WERI-Rb-1 (cell line): ENCODE data around the gene RPS6KA6.

Source experiments
- DNase-seq: peaks from one replicate; pipeline ENCODE4 v3.0.0-alpha.2; 2020
- H3K27ac ChIP-seq: fragments of 250-450 bp; sonication (Bioruptor Pico); 2 replicates; pipeline ENCODE4 v1.5.1; 2020; ENCODE audit warnings: mild to moderate bottlenecking, moderate library complexity
- H3K27me3 ChIP-seq: fragments of 250-450 bp; sonication (Bioruptor Pico); 2 replicates; pipeline ENCODE4 v1.5.1; 2021; ENCODE audit warnings: mild to moderate bottlenecking, low read depth, moderate library complexity; ENCODE audit not compliant: insufficient read depth, severe bottlenecking
- H3K36me3 ChIP-seq: fragments of 250-450 bp; sonication (Bioruptor Pico); 2 replicates; pipeline ENCODE4 v1.5.1; 2020; ENCODE audit warnings: mild to moderate bottlenecking, moderate library complexity
- H3K4me3 ChIP-seq: 2 replicates; pipeline ENCODE4 v1.5.1; 2011; ENCODE audit warnings: low read depth, mild to moderate bottlenecking, control low read depth, low read length
- H3K9me3 ChIP-seq: fragments of 250-450 bp; sonication (Bioruptor Pico); 2 replicates; pipeline ENCODE4 v1.5.1; 2021; ENCODE audit warnings: mild to moderate bottlenecking, moderate library complexity; ENCODE audit not compliant: severe bottlenecking
- CTCF ChIP-seq: IDR thresholded peaks from 2 replicates; pipeline ENCODE4 v1.5.1; 2011; ENCODE audit warnings: low read depth, mild to moderate bottlenecking, control low read depth, inconsistent platforms, low read length

The RPS6KA6 gene

GRCh38 chrX:84162401-84162800 is 25.6 kb downstream of the RPS6KA6 start:
- Histone ChIP-seq H3K27me3 (peaks cover 3% of the 10 kb centered on the region), H3K27ac (no peak overlapping the region), H3K4me3 (no peak overlapping the region), H3K36me3 (no peaks in the 10 kb centered on the region), H3K9me3 (no peaks in the 10 kb centered on the region)
- TF ChIP-seq CTCF = no peak
- DNase-seq = no peak

- H3K27me3 ChIP-seq = peaks cover 3% of the 10 kb centered on the region
- no peak for DNase-seq
- H3K36me3 ChIP-seq = no peaks in the 10 kb centered on the region
- no peaks in the 10 kb centered on the region for H3K9me3 ChIP-seq
- TF ChIP-seq CTCF = no peak
- no peak overlapping the region for H3K27ac ChIP-seq
- H3K4me3 ChIP-seq = no peak overlapping the region
These were observed 26.4 kb downstream of the RPS6KA6 start for GRCh38 chrX:84161641-84162040.

GRCh38 chrX:84160736-84161135 is 27.3 kb downstream of the RPS6KA6 start:
- no peak for TF ChIP-seq CTCF
- peaks cover 3% of the 10 kb centered on the region for H3K27me3 ChIP-seq
- DNase-seq = no peak
- no peak overlapping the region for H3K4me3 ChIP-seq
- H3K9me3 ChIP-seq = no peaks in the 10 kb centered on the region
- H3K36me3 ChIP-seq = no peaks in the 10 kb centered on the region
- no peak overlapping the region for H3K27ac ChIP-seq

GRCh38 chrX:84156821-84157220 is 31.2 kb downstream of the RPS6KA6 start:
- Histone ChIP-seq H3K9me3 (no peaks in the 10 kb centered on the region), H3K27ac (no peak overlapping the region), H3K27me3 (peaks cover 3% of the 10 kb centered on the region), H3K4me3 (no peak overlapping the region), H3K36me3 (no peaks in the 10 kb centered on the region)
- no peak for TF ChIP-seq CTCF
- DNase-seq = no peak

GRCh38 chrX:84155938-84156337 is 32.1 kb downstream of the RPS6KA6 start:
- DNase-seq = no peak
- Histone ChIP-seq H3K36me3 (no peaks in the 10 kb centered on the region), H3K9me3 (no peaks in the 10 kb centered on the region), H3K27me3 (peaks cover 3% of the 10 kb centered on the region), H3K27ac (no peak overlapping the region), H3K4me3 (no peak overlapping the region)
- TF ChIP-seq CTCF = no peak

GRCh38 chrX:84153538-84153937 is 34.5 kb downstream of the RPS6KA6 start:
- no peak for TF ChIP-seq CTCF
- Histone ChIP-seq H3K9me3 (no peaks in the 10 kb centered on the region), H3K27ac (no peak overlapping the region), H3K36me3 (no peaks in the 10 kb centered on the region), H3K27me3 (no peaks in the 10 kb centered on the region), H3K4me3 (no peak overlapping the region)
- DNase-seq = no peak
